ENCODE results near the gene SHROOM3.

Gene SHROOM3

GRCh38 chr4:76585897-76586360 lies 150.9 kb downstream of the SHROOM3 start:
- Histone ChIP-seq H3K4me1 (ENCODE audit: control insufficient read depth in 1 of 2, insufficient read depth in 1 of 2, low read depth in 1 of 2, low read length in 1 of 2) (peaks cover 0 to 4% of the 10 kb centered on the region in 2 experiments), H3K27me3 (peaks cover 90% of the 10 kb centered on the region), H3K9me3 (no peaks in the 10 kb centered on the region), H3K27ac (no peak overlapping the region), H3K36me3 (no peaks in the 10 kb centered on the region), H3K4me3 (ENCODE audit: low read depth in 1 of 2, low read length in 1 of 2) (no peak overlapping the region)
- TF ChIP-seq, protein P1, sequence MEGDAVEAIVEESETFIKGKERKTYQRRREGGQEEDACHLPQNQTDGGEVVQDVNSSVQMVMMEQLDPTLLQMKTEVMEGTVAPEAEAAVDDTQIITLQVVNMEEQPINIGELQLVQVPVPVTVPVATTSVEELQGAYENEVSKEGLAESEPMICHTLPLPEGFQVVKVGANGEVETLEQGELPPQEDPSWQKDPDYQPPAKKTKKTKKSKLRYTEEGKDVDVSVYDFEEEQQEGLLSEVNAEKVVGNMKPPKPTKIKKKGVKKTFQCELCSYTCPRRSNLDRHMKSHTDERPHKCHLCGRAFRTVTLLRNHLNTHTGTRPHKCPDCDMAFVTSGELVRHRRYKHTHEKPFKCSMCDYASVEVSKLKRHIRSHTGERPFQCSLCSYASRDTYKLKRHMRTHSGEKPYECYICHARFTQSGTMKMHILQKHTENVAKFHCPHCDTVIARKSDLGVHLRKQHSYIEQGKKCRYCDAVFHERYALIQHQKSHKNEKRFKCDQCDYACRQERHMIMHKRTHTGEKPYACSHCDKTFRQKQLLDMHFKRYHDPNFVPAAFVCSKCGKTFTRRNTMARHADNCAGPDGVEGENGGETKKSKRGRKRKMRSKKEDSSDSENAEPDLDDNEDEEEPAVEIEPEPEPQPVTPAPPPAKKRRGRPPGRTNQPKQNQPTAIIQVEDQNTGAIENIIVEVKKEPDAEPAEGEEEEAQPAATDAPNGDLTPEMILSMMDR (IDR thresholded peaks at IDR 0.05): no peak

GRCh38 chr4:76588274-76588673 lies 153.2 kb downstream of the SHROOM3 start:
- TF ChIP-seq, protein P1 (IDR thresholded peaks at IDR 0.05): no peak
- no peaks in the 10 kb centered on the region for H3K36me3 ChIP-seq
- H3K9me3 ChIP-seq: no peaks in the 10 kb centered on the region
- peaks cover 82% of the 10 kb centered on the region for H3K27me3 ChIP-seq
- no peak overlapping the region for H3K4me3 ChIP-seq (ENCODE audit: low read depth in 1 of 2, low read length in 1 of 2)
- peaks cover 0 to 4% of the 10 kb centered on the region in 2 experiments for H3K4me1 ChIP-seq (ENCODE audit: control insufficient read depth in 1 of 2, insufficient read depth in 1 of 2, low read depth in 1 of 2, low read length in 1 of 2)
- no peak overlapping the region for H3K27ac ChIP-seq

DNA sequence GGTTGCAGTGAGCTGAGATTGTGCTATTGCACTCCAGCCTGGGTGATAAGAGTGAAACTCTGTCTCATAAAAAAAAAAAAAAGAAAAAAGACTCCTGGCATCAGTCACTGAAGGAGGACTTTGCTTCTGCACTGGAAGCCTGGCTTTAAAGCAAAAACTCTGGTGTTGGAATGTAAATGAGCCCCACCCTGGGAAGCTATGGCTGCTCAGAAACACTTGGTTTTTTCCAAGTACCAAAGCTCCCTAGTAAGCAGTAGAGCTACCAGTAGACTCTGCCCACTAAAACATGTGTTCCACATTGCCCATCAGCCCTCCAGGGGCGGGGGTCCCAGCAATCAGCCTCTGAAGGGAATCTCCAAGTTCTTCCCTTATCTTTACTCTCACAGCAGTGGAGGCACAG lies 154.4 kb downstream of the SHROOM3 start:
- Histone ChIP-seq H3K27me3 (peaks cover 80% of the 10 kb centered on the region), H3K36me3 (no peaks in the 10 kb centered on the region), H3K4me1 (ENCODE audit: control insufficient read depth in 1 of 2, insufficient read depth in 1 of 2, low read depth in 1 of 2, low read length in 1 of 2) (peaks cover 0 to 4% of the 10 kb centered on the region in 2 experiments), H3K4me3 (ENCODE audit: low read depth in 1 of 2, low read length in 1 of 2) (no peak overlapping the region), H3K9me3 (no peaks in the 10 kb centered on the region), H3K27ac (no peak overlapping the region)
- TF ChIP-seq, protein P1 (IDR thresholded peaks at IDR 0.05): no peak

- Histone ChIP-seq H3K27ac (no peak overlapping the region), H3K4me1 (ENCODE audit: control insufficient read depth in 1 of 2, insufficient read depth in 1 of 2, low read depth in 1 of 2, low read length in 1 of 2) (peaks cover 0 to 4% of the 10 kb centered on the region in 2 experiments), H3K9me3 (no peaks in the 10 kb centered on the region), H3K4me3 (ENCODE audit: low read depth in 1 of 2, low read length in 1 of 2) (no peak overlapping the region), H3K27me3 (peaks cover 73% of the 10 kb centered on the region), H3K36me3 (no peaks in the 10 kb centered on the region)
- TF ChIP-seq, protein P1 (IDR thresholded peaks at IDR 0.05): no peak
Measured at GRCh38 chr4:76589872-76590797, 155.1 kb downstream of the SHROOM3 start.

DNA sequence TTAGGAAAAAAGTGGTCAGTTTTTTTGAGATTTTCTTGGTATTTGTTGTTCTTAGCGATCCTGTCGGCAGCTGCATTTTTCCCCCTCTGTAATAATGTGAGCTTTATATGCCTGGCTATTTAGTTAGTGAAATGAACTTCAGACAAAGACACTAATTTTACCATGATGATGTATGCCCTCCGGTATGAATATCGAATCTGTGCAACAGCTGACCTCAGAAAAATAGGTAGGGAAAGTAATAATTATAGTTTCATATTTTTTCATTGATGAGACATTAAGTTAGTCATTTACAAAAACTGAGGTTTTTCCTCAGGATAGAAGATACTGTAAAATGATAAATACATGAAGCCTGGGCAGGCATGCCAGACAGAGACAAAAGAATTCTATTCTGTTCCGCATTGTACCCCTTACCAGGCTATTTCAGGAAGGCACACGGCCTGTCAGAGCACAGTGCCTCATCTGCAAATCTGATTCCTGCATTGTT lies 155.8 kb downstream of the SHROOM3 start:
- Histone ChIP-seq H3K36me3 (no peaks in the 10 kb centered on the region), H3K4me1 (ENCODE audit: control insufficient read depth in 1 of 2, insufficient read depth in 1 of 2, low read depth in 1 of 2, low read length in 1 of 2) (peaks cover 0 to 3% of the 10 kb centered on the region in 2 experiments), H3K9me3 (no peaks in the 10 kb centered on the region), H3K4me3 (ENCODE audit: low read depth in 1 of 2, low read length in 1 of 2) (no peak overlapping the region), H3K27ac (no peak overlapping the region), H3K27me3 (peaks cover 66% of the 10 kb centered on the region)
- TF ChIP-seq, protein P1 (IDR thresholded peaks at IDR 0.05): no peak
